ENCODE results near the gene OLFML2B. TPM values are rescaled to one million over a fixed set of nuclear protein-coding genes. Genes with fewer than 3 reads are reported as not detected.
A peak's percentile ranks its signal among the peaks of the same experiment; 100 is the strongest.

Gene OLFML2B
- total RNA-seq, 1 donor from 2014 or later, result 0.85 TPM

DNA sequence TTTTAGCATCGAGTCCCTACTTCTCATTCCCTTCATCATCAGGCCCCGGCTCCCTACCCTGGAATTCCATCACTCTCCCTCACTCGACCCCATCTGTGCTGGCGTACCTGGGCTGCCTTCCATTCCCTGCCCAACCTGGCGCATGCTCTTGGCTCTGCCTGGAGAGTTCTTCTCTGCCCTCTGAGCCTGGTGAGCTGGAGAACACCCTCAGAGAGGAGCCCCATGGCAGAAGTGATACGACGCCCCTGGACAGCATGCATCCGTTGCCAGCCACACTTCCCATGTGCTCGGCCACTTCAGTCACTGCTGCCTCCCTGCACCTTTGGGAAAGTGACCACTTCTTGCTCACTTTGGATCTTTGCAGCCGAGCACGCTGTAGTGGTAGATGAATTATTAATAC is 30.1 kb downstream of the OLFML2B start:
- Mint-ChIP-seq H3K9me3 (ENCODE audit: unreplicated experiment) (peaks cover 3% of the 10 kb centered on the region), H3K4me1 (ENCODE audit: unreplicated experiment) (peaks cover 4% of the 10 kb centered on the region), H3K27me3 (ENCODE audit: unreplicated experiment) (peaks cover 12% of the 10 kb centered on the region), H3K36me3 (ENCODE audit: low read depth, unreplicated experiment) (peaks cover 11% of the 10 kb centered on the region), H3K4me3 (ENCODE audit: unreplicated experiment) (no peak overlapping the region), H3K27ac (ENCODE audit: unreplicated experiment) (no peak overlapping the region)
- no peak for TF ChIP-seq CTCF (IDR thresholded peaks at IDR 0.05; ENCODE audit: unreplicated experiment)
- no peak for DNase-seq (ENCODE audit: low spot score)

DNA sequence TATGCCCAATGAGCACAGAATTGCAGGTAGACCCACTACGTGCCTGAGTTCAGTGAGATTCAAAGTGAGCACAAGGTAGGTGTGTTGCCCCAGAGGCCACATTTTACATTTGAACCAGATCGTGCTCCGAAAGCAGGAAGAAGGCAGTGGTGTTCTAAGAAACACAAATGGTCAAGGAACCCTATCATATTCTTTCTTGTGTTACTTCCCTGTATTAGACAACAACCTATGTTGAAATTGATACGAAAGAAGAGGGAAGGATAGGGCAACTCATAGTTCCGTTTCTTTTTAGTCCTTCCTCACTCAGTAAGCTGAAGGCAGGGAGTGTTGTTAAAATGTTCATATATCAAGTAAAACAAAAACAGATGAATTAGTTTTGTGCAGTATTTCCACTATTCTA is 33.9 kb downstream of the OLFML2B start:
- no peak overlapping the region for H3K27ac Mint-ChIP-seq (ENCODE audit: unreplicated experiment)
- H3K36me3 Mint-ChIP-seq (ENCODE audit: low read depth, unreplicated experiment), result peaks cover 16% of the 10 kb centered on the region

DNA sequence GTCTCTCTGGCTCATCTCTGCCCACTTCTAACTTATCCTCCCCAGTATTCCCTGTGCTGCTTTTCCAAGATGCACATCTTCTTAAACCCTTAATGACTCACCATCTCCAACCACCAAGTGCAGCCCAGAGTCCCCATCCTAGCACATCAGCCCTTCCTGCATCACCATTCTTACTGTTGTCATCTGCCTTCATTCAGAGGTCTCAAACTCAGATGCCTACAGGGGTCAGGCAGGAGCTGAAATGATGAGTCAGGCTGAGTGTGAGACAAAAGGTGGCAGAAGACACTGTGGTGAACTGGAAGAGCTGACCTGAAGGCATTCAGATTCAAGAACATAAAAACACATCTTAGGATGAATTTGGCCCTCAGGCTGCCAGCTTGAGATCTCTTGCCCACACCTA is 34.6 kb downstream of the OLFML2B start:
- Mint-ChIP-seq H3K27ac (ENCODE audit: unreplicated experiment) (no peak overlapping the region), H3K36me3 (ENCODE audit: low read depth, unreplicated experiment) (peaks cover 16% of the 10 kb centered on the region), H3K4me3 (ENCODE audit: unreplicated experiment) (peak overlapping the region; percentile 38), H3K4me1 (ENCODE audit: unreplicated experiment) (peaks cover 4% of the 10 kb centered on the region), H3K27me3 (ENCODE audit: unreplicated experiment) (peaks cover 16% of the 10 kb centered on the region), H3K9me3 (ENCODE audit: unreplicated experiment) (peaks cover 7% of the 10 kb centered on the region)
- no peak for TF ChIP-seq CTCF (IDR thresholded peaks at IDR 0.05; ENCODE audit: unreplicated experiment)
- DNase-seq (ENCODE audit: low spot score), result no peak

More for the DNA sequence above, 33.9 kb downstream of the OLFML2B start:
- Mint-ChIP-seq H3K4me1 (ENCODE audit: unreplicated experiment) (peaks cover 4% of the 10 kb centered on the region), H3K9me3 (ENCODE audit: unreplicated experiment) (peaks cover 7% of the 10 kb centered on the region), H3K27me3 (ENCODE audit: unreplicated experiment) (peaks cover 13% of the 10 kb centered on the region), H3K4me3 (ENCODE audit: unreplicated experiment) (no peak overlapping the region)
- no peak for DNase-seq (ENCODE audit: low spot score)
- no peak for TF ChIP-seq CTCF (IDR thresholded peaks at IDR 0.05; ENCODE audit: unreplicated experiment)

GRCh38 chr1:161988413-161988812 is 35.3 kb downstream of the OLFML2B start:
- Mint-ChIP-seq H3K27ac (ENCODE audit: unreplicated experiment) (no peak overlapping the region), H3K4me3 (ENCODE audit: unreplicated experiment) (no peak overlapping the region), H3K27me3 (ENCODE audit: unreplicated experiment) (peaks cover 16% of the 10 kb centered on the region), H3K36me3 (ENCODE audit: low read depth, unreplicated experiment) (peaks cover 13% of the 10 kb centered on the region), H3K9me3 (ENCODE audit: unreplicated experiment) (peaks cover 7% of the 10 kb centered on the region), H3K4me1 (ENCODE audit: unreplicated experiment) (peaks cover 4% of the 10 kb centered on the region)
- DNase-seq (ENCODE audit: low spot score), result no peak
- TF ChIP-seq CTCF (IDR thresholded peaks at IDR 0.05; ENCODE audit: unreplicated experiment), result no peak

- peaks cover 10% of the 10 kb centered on the region for H3K36me3 Mint-ChIP-seq (ENCODE audit: low read depth, unreplicated experiment)
- H3K4me1 Mint-ChIP-seq (ENCODE audit: unreplicated experiment), result peaks cover 4% of the 10 kb centered on the region
- no peak overlapping the region for H3K27ac Mint-ChIP-seq (ENCODE audit: unreplicated experiment)
- peaks cover 7% of the 10 kb centered on the region for H3K9me3 Mint-ChIP-seq (ENCODE audit: unreplicated experiment)
- no peak for TF ChIP-seq CTCF (IDR thresholded peaks at IDR 0.05; ENCODE audit: unreplicated experiment)
- no peak overlapping the region for H3K4me3 Mint-ChIP-seq (ENCODE audit: unreplicated experiment)
- H3K27me3 Mint-ChIP-seq (ENCODE audit: unreplicated experiment), result peaks cover 17% of the 10 kb centered on the region
- no peak for DNase-seq (ENCODE audit: low spot score)
Observed at GRCh38 chr1:161987872-161988271, 35.8 kb downstream of the OLFML2B start.

All from endothelial cell (in vitro differentiated cells).